HG02623 (cell line): ENCODE data around the gene HDAC9.

Experiments used
- ATAC-seq: cut with Tn5 transposase; IDR thresholded peaks from one replicate; pipeline ENCODE4 v1.9.1; 2021; ENCODE audit warnings: moderate library complexity; ENCODE audit not compliant: unreplicated experiment

HDAC9 gene

DNA sequence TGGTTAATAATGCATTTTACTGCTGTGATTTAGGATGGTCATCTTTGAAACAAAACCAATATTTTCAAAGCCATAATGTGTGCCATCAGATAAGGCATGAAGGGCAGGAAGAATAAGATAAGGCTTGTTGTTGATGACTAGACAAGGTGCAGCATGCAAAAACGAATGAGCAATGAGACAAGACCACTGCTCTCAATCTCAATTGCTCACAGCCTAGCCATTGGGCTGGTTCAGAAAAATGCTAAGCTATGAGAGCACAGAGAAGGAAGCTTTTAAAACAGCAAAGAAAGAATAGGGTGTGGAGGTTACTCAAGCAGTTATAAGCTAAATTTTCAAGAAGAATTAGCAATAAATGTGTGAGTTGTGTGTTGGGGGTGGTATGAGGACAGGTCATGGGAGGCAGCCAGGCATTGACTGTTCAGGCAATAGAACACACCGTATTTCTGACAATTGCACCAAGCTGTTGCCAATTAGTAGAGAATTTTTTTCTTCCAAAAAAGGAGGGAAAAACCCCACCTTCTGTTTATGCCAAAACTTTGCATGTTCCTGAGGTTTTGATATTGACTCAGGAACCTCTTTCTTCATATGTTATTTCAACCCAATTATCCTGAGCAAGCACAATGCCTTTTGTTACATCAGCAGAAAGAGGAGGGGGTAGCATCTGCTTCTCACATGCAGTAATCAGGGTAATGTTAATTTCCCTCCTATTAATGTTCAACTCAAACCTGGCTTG, 276.5 kb downstream of the HDAC9 start:
- no peak for ATAC-seq

DNA sequence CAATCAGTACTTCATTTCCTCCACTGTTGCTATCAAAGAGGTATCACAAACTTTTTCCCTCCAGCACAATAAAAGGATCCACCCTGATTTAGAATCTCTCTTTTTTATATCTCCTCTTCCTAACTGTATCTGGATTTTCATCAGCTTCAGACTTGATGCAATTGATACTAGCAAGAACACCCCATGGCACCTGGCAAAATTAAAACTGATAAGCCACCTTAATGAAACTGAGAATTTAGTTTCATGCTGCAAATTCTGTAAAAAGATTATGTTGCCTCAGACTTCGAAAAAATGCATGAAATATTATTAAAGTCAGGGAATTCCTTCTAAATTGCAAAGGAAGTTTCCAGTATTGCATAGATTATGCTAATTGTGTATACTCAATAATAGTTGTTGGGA, 277.0 kb downstream of the HDAC9 start:
- ATAC-seq = no peak

DNA sequence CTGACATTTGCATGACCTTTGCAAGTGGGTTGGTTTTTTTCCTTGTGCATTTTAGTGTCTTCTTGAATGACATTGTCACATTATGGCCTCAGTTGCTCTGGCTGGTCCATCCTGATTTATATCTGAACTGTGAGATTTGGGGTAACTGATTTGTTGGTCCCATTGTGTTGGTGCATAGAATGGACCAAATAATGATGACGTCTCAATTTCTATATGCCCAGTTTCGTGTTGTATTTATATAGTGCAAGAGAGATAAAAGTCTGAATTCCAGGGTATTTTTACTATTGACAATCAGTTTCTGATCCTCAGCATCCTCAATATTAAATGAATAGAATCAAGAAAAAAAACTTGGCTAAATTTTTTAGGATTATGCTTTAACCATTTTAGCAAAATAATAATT, 281.8 kb downstream of the HDAC9 start:
- ATAC-seq = no peak

DNA sequence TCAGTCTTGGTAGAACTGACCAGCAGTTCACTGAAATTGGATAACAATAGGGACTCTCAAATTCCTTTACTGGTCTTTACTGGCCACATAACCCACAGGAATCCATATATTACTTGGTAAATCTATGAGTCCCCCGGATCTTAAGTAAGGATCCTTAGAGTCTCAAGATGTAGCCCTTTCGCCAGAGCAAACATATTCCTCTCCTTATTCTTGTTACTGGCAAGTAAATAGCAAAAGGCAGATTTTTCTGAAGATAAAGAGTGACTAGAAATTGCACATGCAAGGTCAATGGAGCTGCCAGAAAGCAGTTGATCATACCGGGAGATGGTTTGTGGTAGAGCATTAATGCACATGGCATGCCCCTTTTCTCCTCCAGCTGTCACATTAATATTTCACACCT, 283.0 kb downstream of the HDAC9 start:
- no peak for ATAC-seq

DNA sequence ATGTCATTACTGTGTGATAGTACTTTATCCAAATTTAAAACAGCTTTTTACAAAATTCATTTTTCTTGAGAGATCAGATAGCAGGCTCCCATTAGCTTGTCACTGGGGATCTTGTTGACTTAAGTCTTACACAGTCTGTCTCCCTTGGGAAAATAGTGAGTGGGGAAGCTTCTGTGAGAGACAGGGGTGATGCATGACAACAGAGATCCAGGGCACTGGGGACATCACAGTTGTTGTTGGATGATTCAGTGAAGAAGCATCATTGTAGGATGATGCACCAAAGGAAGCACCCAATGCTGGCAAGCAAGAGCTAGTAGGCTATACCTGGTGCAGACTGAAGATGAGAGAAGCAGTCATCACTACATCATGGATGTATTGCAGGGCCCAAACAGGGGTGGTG, 284.7 kb downstream of the HDAC9 start:
- no peak for ATAC-seq

DNA sequence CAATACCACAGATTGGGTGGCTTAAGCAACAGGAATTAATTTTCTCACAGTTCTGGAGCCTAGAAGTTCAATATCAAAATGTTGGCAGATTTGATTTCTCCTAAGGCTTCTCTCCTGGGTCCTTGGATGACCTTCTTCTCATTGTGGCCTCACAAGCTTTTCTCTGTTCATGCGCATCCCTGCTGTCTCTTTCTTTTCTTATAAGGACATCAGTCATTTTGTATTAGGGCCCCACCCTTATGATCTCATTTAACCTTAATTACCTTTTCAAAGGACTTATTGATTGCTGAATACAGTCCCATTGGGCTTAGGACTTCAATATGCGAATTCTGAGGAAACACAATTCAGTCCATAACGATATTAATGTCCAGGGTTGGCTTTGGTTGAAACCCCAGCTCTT, 285.4 kb downstream of the HDAC9 start:
- ATAC-seq = no peak

DNA sequence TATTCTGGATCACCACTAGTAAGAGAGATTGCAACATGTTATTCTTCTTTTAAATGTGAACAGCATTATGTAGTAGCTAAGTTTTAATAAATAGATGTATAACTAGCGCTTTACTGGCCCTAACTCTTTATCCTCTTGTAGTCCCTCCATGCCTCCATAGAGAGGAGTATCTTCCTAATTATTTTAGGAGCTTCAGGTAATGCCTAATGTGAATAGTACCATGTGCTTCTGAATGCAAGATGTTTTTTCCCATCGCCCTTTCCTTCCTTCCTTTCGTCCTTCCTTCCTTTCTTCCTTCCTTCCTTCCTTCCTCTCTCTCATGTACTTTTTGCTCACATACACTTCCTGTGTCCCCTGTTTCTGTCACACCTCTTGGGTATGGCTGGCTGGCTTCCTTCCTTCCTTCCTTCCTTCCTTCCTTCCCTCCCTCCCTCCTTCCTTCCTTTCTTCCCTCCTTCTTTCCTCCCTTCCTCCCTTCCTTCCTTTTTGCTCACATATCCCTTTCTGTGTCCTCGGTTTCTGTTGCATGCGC, 290.7 kb downstream of the HDAC9 start:
- no peak for ATAC-seq

DNA sequence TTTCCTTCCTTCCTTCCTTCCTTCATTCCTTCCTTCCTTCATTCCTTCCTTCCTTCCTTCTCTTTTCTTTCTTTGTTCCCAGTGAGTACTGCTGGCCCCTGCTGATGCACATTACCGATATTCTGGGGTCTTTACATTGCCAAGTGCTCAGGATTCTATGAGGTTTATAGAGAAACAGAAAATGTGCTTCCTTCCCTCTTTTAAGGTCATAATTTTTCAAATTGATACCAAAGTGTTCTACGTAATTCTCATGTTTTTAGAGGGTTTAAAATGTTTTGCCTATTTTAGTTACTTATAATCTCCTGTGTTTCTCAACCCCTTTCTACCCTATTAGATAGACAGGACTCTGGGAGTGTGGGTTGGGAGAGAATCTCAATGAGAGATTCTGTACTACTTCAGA, 291.2 kb downstream of the HDAC9 start:
- no peak for ATAC-seq

DNA sequence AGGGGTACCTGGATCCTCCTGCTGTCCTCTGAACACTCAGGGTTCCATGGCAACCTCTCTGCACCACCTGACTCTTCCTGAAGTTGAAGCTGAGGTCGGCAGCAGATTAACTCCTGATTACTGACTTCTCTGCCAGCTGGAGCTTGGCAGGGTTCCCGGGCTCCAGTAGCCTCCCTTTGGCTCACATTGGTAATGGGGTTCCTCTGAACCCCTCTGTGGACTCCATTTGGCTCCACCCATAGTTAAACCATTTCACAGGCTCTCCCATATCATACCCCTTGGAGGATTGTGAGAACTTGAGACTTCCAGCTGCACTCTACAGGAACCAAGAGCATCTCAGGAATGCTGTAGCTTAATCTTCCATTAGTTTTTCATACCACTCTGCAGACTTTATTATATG, 292.5 kb downstream of the HDAC9 start:
- ATAC-seq = no peak

DNA sequence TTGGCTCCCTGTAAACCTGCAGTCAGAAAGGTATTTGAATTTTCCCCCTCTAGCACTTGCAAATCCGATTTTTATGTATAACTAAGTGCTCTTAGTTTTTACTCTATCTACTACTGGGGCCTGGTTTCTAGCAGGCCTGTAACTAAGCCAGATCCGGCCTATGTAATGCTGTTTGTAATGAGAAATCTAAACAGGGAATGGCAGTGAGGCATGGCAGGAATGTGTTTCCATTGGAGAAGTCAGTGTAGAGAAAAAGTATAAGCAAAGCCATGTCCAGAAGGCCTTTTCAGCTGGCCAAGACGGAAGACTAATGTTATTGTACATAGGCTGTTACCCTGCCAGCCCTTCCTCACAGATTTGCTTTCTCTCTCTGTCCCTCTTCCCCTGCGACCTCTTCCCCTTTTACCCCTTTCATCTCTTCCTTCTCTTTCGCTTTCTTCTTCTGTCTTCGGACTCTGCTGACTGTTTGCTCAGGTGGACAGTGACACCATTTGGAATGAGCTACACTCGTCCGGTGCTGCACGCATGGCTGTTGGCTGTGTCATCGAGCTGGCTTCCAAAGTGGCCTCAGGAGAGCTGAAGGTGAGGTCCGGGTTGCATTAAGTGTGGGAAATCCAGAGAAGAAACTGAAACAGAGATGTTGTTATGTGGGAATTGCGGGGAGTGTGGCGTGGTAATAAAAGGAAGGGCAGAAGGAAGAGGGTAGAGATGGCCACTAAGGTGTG, 297.5 kb downstream of the HDAC9 start:
- ATAC-seq = no peak

DNA sequence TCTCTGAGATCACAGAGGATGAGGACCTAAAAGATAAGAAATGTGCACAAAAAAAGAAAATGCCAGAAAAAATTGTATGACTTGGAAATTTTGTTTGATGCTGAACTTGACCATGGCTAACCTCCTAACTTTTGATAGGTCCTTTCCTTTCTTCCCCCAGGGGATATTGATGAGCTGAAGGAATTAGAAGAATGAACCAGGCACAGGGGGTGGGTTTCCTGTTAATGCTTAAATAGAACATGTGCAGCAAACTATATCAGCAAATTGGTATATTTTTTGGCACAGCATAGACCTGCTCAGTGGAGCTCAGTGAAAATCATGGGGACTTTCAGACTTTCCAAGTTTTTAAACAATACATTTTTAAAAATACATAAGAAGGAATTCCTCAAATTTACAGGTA, 300.7 kb downstream of the HDAC9 start:
- ATAC-seq = no peak

DNA sequence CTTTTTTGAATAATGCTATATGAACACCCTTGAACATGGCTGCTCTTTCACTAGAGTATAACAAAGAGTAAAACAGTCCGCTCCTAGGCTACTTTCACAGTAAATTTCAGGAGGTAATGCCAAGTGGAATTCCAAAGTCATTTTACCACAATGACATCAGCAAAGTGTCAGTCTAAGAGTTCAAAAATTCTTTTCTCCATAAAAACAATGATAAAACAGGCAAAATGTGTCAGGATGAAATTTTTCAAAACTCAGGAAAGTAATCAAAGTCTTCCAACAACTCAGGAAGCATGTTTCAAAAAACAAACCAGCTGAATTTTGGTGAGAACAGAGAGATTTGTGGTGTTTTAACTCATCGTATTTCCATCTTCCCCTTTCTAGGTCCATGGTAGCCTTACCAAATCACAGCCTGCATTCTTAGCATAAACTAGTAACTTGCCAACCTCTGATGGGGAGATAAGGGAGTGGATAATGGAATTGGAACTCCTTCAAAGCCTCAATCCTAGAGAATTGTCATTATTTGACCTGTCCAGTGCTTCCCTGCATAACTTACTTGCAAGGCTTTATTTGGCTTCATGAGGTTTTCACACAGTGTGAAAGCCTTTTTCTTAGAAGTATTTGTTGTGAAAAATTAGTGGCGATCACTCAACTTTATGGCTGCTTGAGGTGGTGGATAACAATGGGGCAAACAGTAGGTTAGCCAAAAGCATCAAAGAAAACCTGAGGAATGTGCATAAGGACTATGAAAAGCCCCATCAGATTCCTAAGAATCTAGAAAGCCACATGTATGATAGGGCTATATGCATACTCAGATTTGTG, 302.7 kb downstream of the HDAC9 start:
- no peak for ATAC-seq

DNA sequence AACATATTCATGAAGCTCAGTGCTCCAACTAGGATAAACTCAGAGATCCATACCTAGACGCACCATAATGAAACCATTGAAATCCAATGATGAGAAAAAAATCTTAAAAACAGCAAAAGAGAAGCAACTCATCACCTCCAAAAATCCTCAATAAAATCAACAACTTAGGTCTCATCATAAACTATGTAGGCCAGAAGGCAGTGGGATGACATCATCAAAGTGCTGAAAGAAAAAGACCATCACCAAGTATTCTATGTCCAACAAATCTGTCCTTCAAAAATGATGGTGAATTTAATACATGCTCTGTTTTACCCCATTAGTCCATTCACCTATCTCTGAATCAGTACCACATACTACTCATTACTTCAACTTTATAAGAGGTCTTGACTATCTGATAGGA, 304.4 kb downstream of the HDAC9 start:
- ATAC-seq = no peak

DNA sequence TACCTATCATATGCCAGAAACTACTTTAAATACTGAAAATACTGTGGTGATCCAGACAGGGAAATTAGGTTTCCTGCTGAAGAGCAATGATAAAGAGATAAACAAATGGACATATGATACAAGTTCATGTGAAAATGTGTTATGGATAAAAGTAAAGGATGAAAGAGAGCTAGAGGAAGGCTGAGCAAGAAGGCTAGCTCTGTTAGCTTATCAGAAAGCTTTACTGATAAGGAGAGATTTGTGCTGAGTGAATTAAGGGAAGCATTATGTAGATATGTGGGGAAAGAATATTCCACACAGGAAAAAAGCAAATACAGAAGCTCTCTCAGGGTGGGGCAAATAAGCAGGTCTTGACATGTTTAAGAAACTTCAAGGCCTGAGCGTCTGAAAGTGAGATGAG, 308.4 kb downstream of the HDAC9 start:
- no peak for ATAC-seq

DNA sequence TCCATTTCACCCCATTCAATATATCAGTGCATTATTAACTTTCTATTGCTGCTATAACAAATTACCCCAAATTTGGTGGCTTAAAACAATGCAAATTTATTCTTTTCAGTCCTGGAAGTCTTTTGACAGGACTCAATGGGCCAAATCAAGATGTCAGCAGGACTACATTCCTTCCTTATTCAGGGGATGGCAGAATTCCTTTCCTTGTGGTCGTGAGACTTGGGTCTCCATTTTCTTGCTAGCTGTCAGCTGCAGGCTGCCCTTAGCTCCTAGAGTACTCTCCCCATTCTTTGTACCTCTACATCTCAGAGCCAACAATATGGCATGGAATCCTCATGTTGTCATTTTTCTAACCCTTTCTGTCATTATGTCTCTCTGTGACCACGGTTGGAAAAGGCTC, 310.6 kb downstream of the HDAC9 start:
- ATAC-seq = no peak

DNA sequence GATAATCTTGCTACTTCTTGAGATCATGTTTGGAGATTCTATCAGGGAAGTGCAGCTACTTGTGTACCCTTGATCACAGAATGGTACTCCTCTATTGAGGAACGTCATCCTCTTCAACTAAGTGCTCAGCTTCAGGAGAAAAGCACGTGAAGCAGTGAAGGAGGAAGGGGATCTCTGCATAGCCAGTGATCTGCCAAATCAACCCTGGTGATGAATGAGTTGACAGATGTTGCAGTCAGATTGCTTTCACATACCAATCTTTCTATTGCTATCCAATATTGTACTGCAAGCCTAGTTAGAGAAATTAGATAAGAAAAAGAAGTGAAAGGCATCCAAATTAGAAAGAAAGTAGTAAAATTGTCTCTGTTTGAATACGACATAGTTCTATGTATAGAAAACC, 312.5 kb downstream of the HDAC9 start:
- ATAC-seq = no peak

DNA sequence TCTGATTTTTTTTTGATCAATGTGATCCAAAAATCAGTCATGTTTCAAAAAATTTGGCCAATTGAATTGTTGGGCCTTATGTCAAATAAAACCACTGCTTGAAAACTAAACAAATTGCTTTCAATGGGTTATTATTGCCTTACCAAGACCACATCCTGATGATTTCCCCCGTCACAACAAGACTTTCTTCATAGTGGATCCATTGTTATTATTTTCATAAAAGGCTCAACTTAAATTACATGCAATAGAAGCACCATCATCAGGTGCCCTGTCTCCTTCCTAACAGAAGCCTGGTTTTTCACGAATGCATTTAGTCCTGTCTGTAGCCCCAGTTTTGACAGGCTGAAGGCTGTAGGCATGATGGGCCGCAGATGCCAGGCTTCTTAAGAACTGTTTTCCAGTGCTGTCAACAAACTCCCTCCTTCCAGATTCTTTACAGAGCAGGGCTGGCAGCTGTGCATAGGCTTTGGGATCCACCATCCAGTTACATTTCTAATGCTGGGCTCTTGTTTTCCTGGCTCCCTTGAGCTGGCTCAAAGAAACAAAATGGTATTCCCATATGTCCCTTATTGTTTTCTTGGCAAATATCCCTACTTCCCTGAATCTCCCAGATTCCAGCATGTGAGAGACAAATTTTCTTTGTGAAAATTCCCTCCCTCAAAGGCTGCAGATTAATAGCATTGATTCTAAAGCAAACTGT, 319.9 kb downstream of the HDAC9 start:
- no peak for ATAC-seq

DNA sequence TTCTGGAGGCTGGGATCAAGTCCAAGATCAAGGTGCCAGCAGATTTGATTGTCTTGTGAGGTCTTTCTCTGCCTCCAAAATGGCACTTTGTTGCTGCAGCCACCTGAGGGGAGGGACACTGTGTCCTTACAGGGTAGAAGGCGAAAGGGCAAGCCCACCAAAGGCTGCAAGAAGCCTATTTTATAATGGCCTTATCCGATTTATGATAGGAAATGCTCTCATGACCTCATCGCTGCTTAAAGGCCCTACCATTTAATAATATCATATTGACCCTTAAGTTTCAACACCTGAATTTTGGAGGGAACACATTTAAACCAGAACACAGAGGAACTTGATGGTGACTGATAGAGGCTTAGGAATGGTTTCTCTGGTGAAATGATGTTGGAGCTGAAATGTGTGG, 325.4 kb downstream of the HDAC9 start:
- no peak for ATAC-seq

DNA sequence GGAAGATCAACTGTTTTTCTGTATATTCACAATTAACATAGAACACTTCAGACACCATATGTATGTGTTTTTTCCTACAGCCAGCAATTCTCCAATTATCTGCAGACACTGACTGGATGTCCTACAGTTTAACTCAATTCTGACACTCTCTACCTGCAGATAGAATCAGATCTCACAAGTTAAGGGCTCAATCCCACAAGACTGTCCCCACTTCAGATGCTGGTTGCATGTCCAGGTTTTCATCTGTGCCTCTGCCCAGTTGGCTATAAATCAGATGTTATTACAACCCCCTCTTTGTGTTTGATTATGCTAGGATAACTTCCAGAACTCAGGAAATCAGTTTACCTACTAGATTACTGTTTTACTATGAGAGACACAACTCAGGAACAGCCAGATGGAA, 326.0 kb downstream of the HDAC9 start:
- no peak for ATAC-seq

DNA sequence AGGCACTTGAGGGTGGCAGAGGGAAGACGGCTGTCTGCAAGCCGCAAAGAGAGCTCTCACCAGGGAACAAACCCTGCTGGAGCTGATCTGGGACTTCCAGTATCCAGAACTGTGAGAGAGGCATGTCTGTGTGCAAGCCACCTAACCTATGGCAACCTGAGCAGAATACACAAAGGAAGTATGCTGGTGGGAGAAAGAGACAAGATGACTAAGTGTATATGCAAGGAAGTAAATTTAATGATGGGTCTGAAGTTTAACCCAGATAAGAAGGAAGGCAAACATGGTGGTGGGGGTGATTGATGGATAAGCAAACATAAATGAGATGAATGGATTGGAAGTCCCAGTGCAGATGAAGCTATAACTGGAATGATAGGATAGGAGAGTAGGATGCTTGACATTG, 328.6 kb downstream of the HDAC9 start:
- ATAC-seq = no peak
